Measurements from ENCODE around the gene CYP27C1.

DNA sequence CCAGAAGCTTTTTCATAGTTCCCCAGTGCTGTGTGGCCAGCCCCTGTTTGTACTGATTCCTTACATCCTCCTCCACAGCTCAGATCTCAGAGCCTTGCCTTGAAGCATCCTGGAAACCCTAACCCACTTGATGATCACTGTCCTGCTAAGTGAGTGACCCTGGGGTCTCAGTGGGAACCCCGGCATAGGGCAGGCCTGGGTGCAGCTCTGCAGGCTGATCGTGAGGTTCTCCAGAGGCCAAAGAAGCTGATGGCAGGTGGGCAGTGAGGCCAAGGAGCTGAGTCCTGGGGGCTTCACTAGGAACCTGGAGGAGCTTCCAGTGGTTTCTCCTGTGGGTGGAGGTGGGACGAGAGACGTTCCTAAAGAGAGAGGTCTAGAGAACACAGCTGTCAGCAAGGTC lies 65.7 kb downstream of the CYP27C1 start:
- TF ChIP-seq, protein P1, sequence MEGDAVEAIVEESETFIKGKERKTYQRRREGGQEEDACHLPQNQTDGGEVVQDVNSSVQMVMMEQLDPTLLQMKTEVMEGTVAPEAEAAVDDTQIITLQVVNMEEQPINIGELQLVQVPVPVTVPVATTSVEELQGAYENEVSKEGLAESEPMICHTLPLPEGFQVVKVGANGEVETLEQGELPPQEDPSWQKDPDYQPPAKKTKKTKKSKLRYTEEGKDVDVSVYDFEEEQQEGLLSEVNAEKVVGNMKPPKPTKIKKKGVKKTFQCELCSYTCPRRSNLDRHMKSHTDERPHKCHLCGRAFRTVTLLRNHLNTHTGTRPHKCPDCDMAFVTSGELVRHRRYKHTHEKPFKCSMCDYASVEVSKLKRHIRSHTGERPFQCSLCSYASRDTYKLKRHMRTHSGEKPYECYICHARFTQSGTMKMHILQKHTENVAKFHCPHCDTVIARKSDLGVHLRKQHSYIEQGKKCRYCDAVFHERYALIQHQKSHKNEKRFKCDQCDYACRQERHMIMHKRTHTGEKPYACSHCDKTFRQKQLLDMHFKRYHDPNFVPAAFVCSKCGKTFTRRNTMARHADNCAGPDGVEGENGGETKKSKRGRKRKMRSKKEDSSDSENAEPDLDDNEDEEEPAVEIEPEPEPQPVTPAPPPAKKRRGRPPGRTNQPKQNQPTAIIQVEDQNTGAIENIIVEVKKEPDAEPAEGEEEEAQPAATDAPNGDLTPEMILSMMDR (conservative IDR thresholded peaks at IDR 0.05; ENCODE audit: low read length), result no peak
- TF ChIP-seq EZH2phosphoT487 (IDR thresholded peaks at IDR 0.05; ENCODE audit: borderline replicate concordance), result no peak
